Measurements from ENCODE around the gene CITED1.

DNA sequence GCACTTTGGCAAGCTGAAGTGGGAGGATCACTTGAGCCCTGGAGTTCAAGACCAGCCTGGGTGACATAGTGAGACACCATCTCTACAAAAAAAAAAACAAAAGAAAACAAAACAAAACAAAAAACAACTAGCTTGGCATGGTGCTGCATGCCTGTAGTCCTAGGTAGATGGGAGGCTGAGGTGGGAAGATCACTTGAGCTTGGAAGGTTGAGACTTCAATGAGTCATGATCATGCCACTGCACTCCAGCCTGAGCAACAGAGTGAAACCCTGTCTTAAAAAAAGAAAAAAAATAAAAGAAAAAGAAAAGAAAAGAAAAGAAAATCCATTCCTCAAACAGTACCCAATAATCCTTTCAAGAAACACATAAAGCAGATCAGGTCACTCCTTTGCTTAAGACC lies 52.0 kb downstream of the CITED1 start:
- TF ChIP-seq, protein P1, sequence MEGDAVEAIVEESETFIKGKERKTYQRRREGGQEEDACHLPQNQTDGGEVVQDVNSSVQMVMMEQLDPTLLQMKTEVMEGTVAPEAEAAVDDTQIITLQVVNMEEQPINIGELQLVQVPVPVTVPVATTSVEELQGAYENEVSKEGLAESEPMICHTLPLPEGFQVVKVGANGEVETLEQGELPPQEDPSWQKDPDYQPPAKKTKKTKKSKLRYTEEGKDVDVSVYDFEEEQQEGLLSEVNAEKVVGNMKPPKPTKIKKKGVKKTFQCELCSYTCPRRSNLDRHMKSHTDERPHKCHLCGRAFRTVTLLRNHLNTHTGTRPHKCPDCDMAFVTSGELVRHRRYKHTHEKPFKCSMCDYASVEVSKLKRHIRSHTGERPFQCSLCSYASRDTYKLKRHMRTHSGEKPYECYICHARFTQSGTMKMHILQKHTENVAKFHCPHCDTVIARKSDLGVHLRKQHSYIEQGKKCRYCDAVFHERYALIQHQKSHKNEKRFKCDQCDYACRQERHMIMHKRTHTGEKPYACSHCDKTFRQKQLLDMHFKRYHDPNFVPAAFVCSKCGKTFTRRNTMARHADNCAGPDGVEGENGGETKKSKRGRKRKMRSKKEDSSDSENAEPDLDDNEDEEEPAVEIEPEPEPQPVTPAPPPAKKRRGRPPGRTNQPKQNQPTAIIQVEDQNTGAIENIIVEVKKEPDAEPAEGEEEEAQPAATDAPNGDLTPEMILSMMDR (IDR thresholded peaks at IDR 0.05), result no peak
- TF ChIP-seq EZH2phosphoT487 (IDR thresholded peaks at IDR 0.05) (no peak), EZH2 (IDR thresholded peaks at IDR 0.05) (no peak)
